A549 (cell line): ENCODE results near the gene SVIL. TPM values are rescaled to one million over a fixed set of nuclear protein-coding genes. Genes with fewer than 3 reads are reported as not detected.
A peak's percentile ranks its signal among the peaks of the same experiment; 100 is the strongest.

ENCODE experiments used
- ATAC-seq, 2 experiments: fragments of 200-7000 bp in 1 of 2; fragments of >200 bp in 1 of 2; cut with Nextera tagmentation in 1 of 2; cut with Tn5 transposase in 1 of 2; 3 replicates each; pipeline versions ENCODE4 v1.8.0 to v1.9.1; 2018 to 2020; ENCODE audit warnings: mild to moderate bottlenecking in 1 of 2, moderate library complexity in 1 of 2
- CTCF ChIA-PET: fragments of 300-600 bp; sonication (Branson Sonifier 250); formaldehyde crosslinking; extraction: SDS; loops from one replicate; lab custom pipeline; 2021; ENCODE audit warnings: antibody characterized with exemption, inconsistent platforms; lab: Yijun Ruan, JAX
- POLR2A ChIA-PET: fragments of 350-600 bp; formaldehyde crosslinking; extraction: SDS; loops from one replicate; lab custom pipeline; 2021; ENCODE audit warnings: antibody characterized with exemption, inconsistent platforms; lab: Yijun Ruan, JAX
- DNase-seq, 2 experiments: peaks; one replicate each; pipeline versions ENCODE4 v3.0.0 to v3.0.0-alpha.2; 2011 to 2016; ENCODE audit warnings: low read depth in 1 of 2, low spot score in 1 of 2
- FAIRE-seq: peaks from 2 replicates; lab custom pipeline; 2011; peaks lifted over from hg19 to GRCh38; lab: Jason Lieb, UNC
- H3K27ac ChIP-seq, 2 experiments: fragments of >200 bp; sonication (Bioruptor Twin); formaldehyde crosslinking; 3 replicates each; pipeline ENCODE4 v1.5.1; 2016 to 2017
- H3K4me1 ChIP-seq: fragments of >200 bp; sonication (Bioruptor Twin); formaldehyde crosslinking; 3 replicates; pipeline ENCODE4 v1.6.1; 2016
- H3K4me2 ChIP-seq: fragments of >200 bp; sonication (Bioruptor Twin); formaldehyde crosslinking; 3 replicates; pipeline ENCODE4 v1.6.1; 2016
- H3K4me3 ChIP-seq: fragments of >200 bp; sonication (Bioruptor Twin); formaldehyde crosslinking; 3 replicates; pipeline ENCODE4 v1.5.1; 2016
- H3K9me3 ChIP-seq: fragments of >200 bp; sonication (Bioruptor Twin); formaldehyde crosslinking; 3 replicates; pipeline ENCODE4 v1.6.1; 2016
- CEBPB ChIP-seq, 2 experiments: fragments of >200 bp in 1 of 2; sonication (Bioruptor Twin) in 1 of 2; formaldehyde crosslinking in 1 of 2; IDR thresholded peaks; 2 replicates each; pipeline ENCODE4 v1.6.1; 2012 to 2016
- EHF ChIP-seq: fragments of 250-450 bp; sonication (Bioruptor Pico); IDR thresholded peaks from 2 replicates; pipeline ENCODE4 v1.5.0; 2020; ENCODE audit warnings: mild to moderate bottlenecking
- EHMT2 ChIP-seq: fragments of 200-600 bp; sonication (generic); IDR thresholded peaks from 2 replicates; pipeline ENCODE4 v1.6.1; 2016; ENCODE audit warnings: antibody characterized with exemption, low read depth, mild to moderate bottlenecking, moderate library complexity
- EP300 ChIP-seq, 2 experiments: fragments of >200 bp; sonication (Bioruptor Twin); formaldehyde crosslinking; IDR thresholded peaks; 2 replicates in 1 of 2; 3 replicates in 1 of 2; pipeline ENCODE4 v1.6.1; 2016 to 2017
- FOSB ChIP-seq: fragments of 250-450 bp; sonication (Bioruptor Pico); IDR thresholded peaks from 2 replicates; pipeline ENCODE4 v1.5.0; 2020; ENCODE audit warnings: mild to moderate bottlenecking, moderate library complexity
- FOXS1 ChIP-seq: fragments of 250-450 bp; sonication (Bioruptor Pico); IDR thresholded peaks from 2 replicates; pipeline ENCODE4 v1.5.0; 2020; ENCODE audit warnings: mild to moderate bottlenecking, moderate library complexity
- HDAC2 ChIP-seq: fragments of 200-600 bp; sonication (generic); IDR thresholded peaks from 2 replicates; pipeline ENCODE4 v1.6.1; 2016
- NR3C1 ChIP-seq: fragments of >200 bp; sonication (Bioruptor Twin); formaldehyde crosslinking; IDR thresholded peaks from 3 replicates; pipeline ENCODE4 v1.6.1; 2017
- RAD21 ChIP-seq, 2 experiments: fragments of >200 bp in 1 of 2; sonication (Bioruptor Twin) in 1 of 2; formaldehyde crosslinking in 1 of 2; IDR thresholded peaks in 1 of 2; conservative IDR thresholded peaks in 1 of 2; 2 replicates in 1 of 2; 3 replicates in 1 of 2; pipeline ENCODE4 v1.6.1; 2012 to 2018; ENCODE audit warnings: inconsistent platforms in 1 of 2
- RFX5 ChIP-seq: fragments of 450-650 bp; IDR thresholded peaks from 2 replicates; pipeline ENCODE4 v1.7.1; 2014; ENCODE audit warnings: antibody characterized with exemption, mild to moderate bottlenecking, moderate library complexity
- TFCP2L1 ChIP-seq: fragments of 250-450 bp; sonication (Bioruptor Pico); IDR thresholded peaks from 2 replicates; pipeline ENCODE4 v1.5.0; 2021; ENCODE audit warnings: mild to moderate bottlenecking
- ZFP36 ChIP-seq: fragments of 450-650 bp; IDR thresholded peaks from 2 replicates; pipeline ENCODE4 v1.6.1; 2014; ENCODE audit warnings: borderline replicate concordance; ENCODE audit not compliant: partially characterized antibody
- ZNF302 ChIP-seq: fragments of 250-450 bp; sonication (Bioruptor Pico); IDR thresholded peaks from 2 replicates; pipeline ENCODE4 v1.9.0; 2021; ENCODE audit warnings: inconsistent platforms, mild to moderate bottlenecking, moderate library complexity
- WGBS: methylation state at CpG from one replicate; pipeline ENCODE4 v1.1.6; 2017; ENCODE audit errors: missing lambda C conversion rate; 5-methylcytosine and 5-hydroxymethylcytosine counted together
- polyA minus RNA-seq: library from RNA; depleted of rRNA, polyadenylated mRNA; stranded (reverse); fragments of >200 nt; gene quantifications from 2 replicates; pipeline ENCODE4 v1.2.3, GENCODE V29; 2011; rRNA and poly(A)+ RNA removed
- polyA plus RNA-seq, 4 experiments: library from polyadenylated mRNA; depleted of rRNA in 3 of 4; stranded (reverse); fragments of >200 nt; fragmentation: RNase III in 1 of 4; extraction: RNeasy Plus Mini Kit Qiagen cat#74134 plus additional on column Dnase treatment in 1 of 4; gene quantifications; 2 replicates in 3 of 4; 3 replicates in 1 of 4; pipeline ENCODE4 v1.2.3, GENCODE V29; 2011 to 2017
- TF ChIP-seq, protein P1 (sequence below): fragments of >200 bp; sonication (Bioruptor Twin); formaldehyde crosslinking; IDR thresholded peaks from 3 replicates; pipeline ENCODE4 v1.5.1; 2016
- TF ChIP-seq, protein P2 (sequence below): fragments of >200 bp; sonication (Bioruptor Twin); formaldehyde crosslinking; IDR thresholded peaks from 3 replicates; pipeline ENCODE4 v1.6.1; 2016

SVIL gene, protein sequence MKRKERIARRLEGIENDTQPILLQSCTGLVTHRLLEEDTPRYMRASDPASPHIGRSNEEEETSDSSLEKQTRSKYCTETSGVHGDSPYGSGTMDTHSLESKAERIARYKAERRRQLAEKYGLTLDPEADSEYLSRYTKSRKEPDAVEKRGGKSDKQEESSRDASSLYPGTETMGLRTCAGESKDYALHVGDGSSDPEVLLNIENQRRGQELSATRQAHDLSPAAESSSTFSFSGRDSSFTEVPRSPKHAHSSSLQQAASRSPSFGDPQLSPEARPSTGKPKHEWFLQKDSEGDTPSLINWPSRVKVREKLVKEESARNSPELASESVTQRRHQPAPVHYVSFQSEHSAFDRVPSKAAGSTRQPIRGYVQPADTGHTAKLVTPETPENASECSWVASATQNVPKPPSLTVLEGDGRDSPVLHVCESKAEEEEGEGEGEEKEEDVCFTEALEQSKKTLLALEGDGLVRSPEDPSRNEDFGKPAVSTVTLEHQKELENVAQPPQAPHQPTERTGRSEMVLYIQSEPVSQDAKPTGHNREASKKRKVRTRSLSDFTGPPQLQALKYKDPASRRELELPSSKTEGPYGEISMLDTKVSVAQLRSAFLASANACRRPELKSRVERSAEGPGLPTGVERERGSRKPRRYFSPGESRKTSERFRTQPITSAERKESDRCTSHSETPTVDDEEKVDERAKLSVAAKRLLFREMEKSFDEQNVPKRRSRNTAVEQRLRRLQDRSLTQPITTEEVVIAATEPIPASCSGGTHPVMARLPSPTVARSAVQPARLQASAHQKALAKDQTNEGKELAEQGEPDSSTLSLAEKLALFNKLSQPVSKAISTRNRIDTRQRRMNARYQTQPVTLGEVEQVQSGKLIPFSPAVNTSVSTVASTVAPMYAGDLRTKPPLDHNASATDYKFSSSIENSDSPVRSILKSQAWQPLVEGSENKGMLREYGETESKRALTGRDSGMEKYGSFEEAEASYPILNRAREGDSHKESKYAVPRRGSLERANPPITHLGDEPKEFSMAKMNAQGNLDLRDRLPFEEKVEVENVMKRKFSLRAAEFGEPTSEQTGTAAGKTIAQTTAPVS (N-terminal part only)
- polyA plus RNA-seq (2011; rRNA removed) (20.4 and 26.7 TPM in 2 replicates), polyA plus RNA-seq (2017; fragmentation: RNase III; extraction: RNeasy Plus Mini Kit Qiagen cat#74134 plus additional on column Dnase treatment) (9.6 to 12.1 TPM (median 12.0 TPM) in 3 replicates), polyA minus RNA-seq (23.6 and 32.6 TPM in 2 replicates)
- polyA plus RNA-seq (2012; cell fraction: cytosol; rRNA removed): 4.1 and 4.3 TPM in 2 replicates
- polyA plus RNA-seq (2012; cell fraction: nucleus; rRNA removed): 11.7 and 14.1 TPM in 2 replicates

DNA sequence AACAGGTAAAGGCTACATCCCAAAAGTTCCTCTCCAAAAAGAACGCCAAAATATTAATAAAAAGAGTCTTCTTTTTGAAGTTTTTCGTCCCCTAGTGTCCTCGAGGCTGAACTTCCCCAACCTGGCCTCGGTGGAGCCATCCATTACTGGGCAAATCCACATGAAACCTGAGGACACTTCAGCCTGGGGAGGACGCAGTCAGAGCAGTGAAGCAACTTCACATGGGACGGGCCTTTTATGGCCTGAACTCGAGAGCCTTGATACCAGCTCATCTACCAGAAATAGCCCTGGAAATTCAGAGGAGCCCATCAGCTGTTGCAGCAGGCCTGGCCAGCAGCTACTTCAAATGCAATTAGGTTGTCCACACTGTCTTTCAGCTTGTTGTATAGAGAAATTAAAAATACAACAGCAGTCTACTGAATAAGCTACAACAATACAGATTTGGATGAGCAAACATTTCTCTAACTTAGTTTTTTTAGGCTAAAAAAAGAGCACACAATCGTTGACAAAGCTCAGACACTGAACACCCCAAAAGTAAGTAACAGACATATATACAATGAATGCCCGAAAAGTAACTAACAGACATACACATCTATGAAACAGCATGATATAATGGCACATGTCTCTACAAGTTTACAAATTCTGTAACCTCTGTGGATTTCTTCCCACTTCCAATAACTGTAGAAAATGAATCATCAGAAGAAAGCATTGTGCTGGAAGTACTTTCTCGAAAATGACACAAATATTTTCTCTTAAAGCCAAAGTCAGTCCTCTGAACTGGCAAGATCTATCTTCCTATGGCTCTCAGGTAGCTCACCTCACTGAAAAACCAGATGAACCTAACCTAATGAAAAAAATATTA, at the start of gene SVIL:
SVIL (minus strand) TSS at position 208 of the 862 bp plus-strand sequence. CDS start 79,913 bp downstream, outside the sequence.
- H3K9me3 ChIP-seq: no peaks in the 10 kb centered on the region
- no peak within 1 kb of the TSS for H3K4me3 ChIP-seq
- H3K4me2 ChIP-seq: peak within 1 kb of the TSS; percentile 59
- CTCF ChIA-PET: interaction anchor here (0.6 to 1.6 kb wide), 6 partner anchors 26 to 167 kb away, joined by 3 to 4 read pairs (median 3); no protein-coding TSS in a partner anchor
- H3K4me1 ChIP-seq: peaks cover 39% of the 10 kb centered on the region
- TF ChIP-seq CEBPB (IDR thresholded peaks at IDR 0.05) (no peak), NR3C1 (no peak), TFCP2L1 (CRISPR knock-in tag) (no peak), EHF (CRISPR knock-in tag) (no peak), HDAC2 (no peak), RAD21 (conservative IDR thresholded peaks at IDR 0.05 in 1 of 2, IDR thresholded peaks at IDR 0.05 in 1 of 2) (no peak), RFX5 (no peak), EP300 (IDR thresholded peaks at IDR 0.05) (no peak), FOXS1 (CRISPR knock-in tag) (no peak), ZFP36 (no peak), ZNF302 (no peak), EHMT2 (no peak), FOSB (CRISPR knock-in tag) (no peak)
- TF ChIP-seq, protein P1, sequence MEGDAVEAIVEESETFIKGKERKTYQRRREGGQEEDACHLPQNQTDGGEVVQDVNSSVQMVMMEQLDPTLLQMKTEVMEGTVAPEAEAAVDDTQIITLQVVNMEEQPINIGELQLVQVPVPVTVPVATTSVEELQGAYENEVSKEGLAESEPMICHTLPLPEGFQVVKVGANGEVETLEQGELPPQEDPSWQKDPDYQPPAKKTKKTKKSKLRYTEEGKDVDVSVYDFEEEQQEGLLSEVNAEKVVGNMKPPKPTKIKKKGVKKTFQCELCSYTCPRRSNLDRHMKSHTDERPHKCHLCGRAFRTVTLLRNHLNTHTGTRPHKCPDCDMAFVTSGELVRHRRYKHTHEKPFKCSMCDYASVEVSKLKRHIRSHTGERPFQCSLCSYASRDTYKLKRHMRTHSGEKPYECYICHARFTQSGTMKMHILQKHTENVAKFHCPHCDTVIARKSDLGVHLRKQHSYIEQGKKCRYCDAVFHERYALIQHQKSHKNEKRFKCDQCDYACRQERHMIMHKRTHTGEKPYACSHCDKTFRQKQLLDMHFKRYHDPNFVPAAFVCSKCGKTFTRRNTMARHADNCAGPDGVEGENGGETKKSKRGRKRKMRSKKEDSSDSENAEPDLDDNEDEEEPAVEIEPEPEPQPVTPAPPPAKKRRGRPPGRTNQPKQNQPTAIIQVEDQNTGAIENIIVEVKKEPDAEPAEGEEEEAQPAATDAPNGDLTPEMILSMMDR: no peak
- TF ChIP-seq, protein P2, sequence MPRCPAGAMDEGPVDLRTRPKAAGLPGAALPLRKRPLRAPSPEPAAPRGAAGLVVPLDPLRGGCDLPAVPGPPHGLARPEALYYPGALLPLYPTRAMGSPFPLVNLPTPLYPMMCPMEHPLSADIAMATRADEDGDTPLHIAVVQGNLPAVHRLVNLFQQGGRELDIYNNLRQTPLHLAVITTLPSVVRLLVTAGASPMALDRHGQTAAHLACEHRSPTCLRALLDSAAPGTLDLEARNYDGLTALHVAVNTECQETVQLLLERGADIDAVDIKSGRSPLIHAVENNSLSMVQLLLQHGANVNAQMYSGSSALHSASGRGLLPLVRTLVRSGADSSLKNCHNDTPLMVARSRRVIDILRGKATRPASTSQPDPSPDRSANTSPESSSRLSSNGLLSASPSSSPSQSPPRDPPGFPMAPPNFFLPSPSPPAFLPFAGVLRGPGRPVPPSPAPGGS: no peak
- TF ChIP-seq, all 56 proteins: peak for 0
- DNase-seq (no peak), FAIRE-seq (peak; percentile 56), ATAC-seq (peak in 1 of 2 experiments; percentile 57; a peak in 3 of 6 replicates)
- POLR2A ChIA-PET: no interaction called here
- H3K27ac ChIP-seq: peak within 1 kb of the TSS; percentile 28 to 63
- 70% methylated on average over 10 of the region's 10 CpGs for WGBS
